ENCODE measurements around the gene ADARB1. TPM values are rescaled to one million over a fixed set of nuclear protein-coding genes. Genes with fewer than 3 reads are reported as not detected.
A peak's percentile ranks its signal among the peaks of the same experiment; 100 is the strongest.

Gene ADARB1
- total and polyA plus RNA-seq, 2 donors (not counting 1 experiment from before 2014, with no cell fraction given): 17.1 to 33.3 TPM

GRCh38 chr21:45060089-45060488 is 14.3 kb upstream of the ADARB1 start:
- peaks cover 0 to 16% (median under 1%) of the 10 kb centered on the region in 4 experiments for H3K27me3 ChIP-seq (replicated peaks in 1 of 4; ENCODE audit: control extremely low read depth in 1 of 4, control insufficient read depth in 3 of 4, insufficient read depth in 4 of 4, low read length in 3 of 4)
- H3K4me3 Mint-ChIP-seq: no peak overlapping the region
- ChIA-PET POLR2A (no interaction called here), CTCF (interaction anchor here (0.9 to 1.1 kb wide), 2 partner anchors 78 to 80 kb away, joined by 3 read pairs; no protein-coding TSS in a partner anchor)
- no peaks in the 10 kb centered on the region for H3K4me1 ChIP-seq (ENCODE audit: control insufficient read depth in 2 of 2, insufficient read depth in 2 of 2, low read length in 2 of 2)
- no peak overlapping the region for H3K4me2 ChIP-seq (replicated peaks; ENCODE audit: low read depth, low read length, poor library complexity, severe bottlenecking)
- intact Hi-C loops (cut with micrococcal nuclease): no loop called here
- peaks cover 20% of the 10 kb centered on the region for H3K27me3 Mint-ChIP-seq
- H4K20me1 ChIP-seq (ENCODE audit: control insufficient read depth, insufficient read depth, low read length, poor library complexity, severe bottlenecking): no peaks in the 10 kb centered on the region
- H3K36me3 ChIP-seq (replicated peaks in 1 of 2; ENCODE audit: control extremely low read depth in 1 of 2, control insufficient read depth in 1 of 2, extremely low read depth in 1 of 2, insufficient read depth in 2 of 2, low read length in 1 of 2): no peaks in the 10 kb centered on the region
- no peak for DNase-seq
- peaks cover 0 to 4% (median 0%) of the 10 kb centered on the region in 3 donors for H3K9me3 ChIP-seq (ENCODE audit: control extremely low read depth in 1 of 3, control insufficient read depth in 2 of 3, insufficient read depth in 1 of 3, low read length in 2 of 3)
- H3K9me3 Mint-ChIP-seq (ENCODE audit: insufficient read depth): no peaks in the 10 kb centered on the region
- 95% methylated on average over 8 of the region's 8 CpGs for WGBS (ENCODE audit: insufficient coverage)
- no peak overlapping the region for H3K27ac ChIP-seq (ENCODE audit: low read length in 2 of 2)
- peak overlapping the region; percentile 15 for H3K27ac Mint-ChIP-seq
- no peaks in the 10 kb centered on the region for H3K79me2 ChIP-seq (ENCODE audit: control insufficient read depth, insufficient read depth, low read length)
- no peak overlapping the region for H3K4me3 ChIP-seq (ENCODE audit: control extremely low read depth in 1 of 5, extremely low read depth in 1 of 5, insufficient read depth in 1 of 5, low read depth in 2 of 5, low read length in 4 of 5)
- no peaks in the 10 kb centered on the region for H3K4me1 Mint-ChIP-seq
- H2AFZ ChIP-seq (ENCODE audit: insufficient read depth, low read depth, low read length, poor library complexity, severe bottlenecking): no peak overlapping the region
- TF ChIP-seq CTCF (IDR thresholded peaks at IDR 0.05) (no peak), EZH2 (IDR thresholded peaks at IDR 0.05; ENCODE audit: borderline replicate concordance, insufficient read depth, low read depth, low read length, poor library complexity, severe bottlenecking) (no peak)
- no peak overlapping the region for H3K9ac ChIP-seq (ENCODE audit: low read length)
- ATAC-seq (ENCODE audit: low read depth): no peak

GRCh38 chr21:45060675-45061311 is 13.6 kb upstream of the ADARB1 start:
- DNase-seq (no peak), ATAC-seq (ENCODE audit: low read depth) (no peak)
- H4K20me1 ChIP-seq (ENCODE audit: control insufficient read depth, insufficient read depth, low read length, poor library complexity, severe bottlenecking): no peaks in the 10 kb centered on the region
- H3K27ac Mint-ChIP-seq: no peak overlapping the region
- H3K9me3 Mint-ChIP-seq (ENCODE audit: insufficient read depth): no peaks in the 10 kb centered on the region
- H3K4me3 ChIP-seq (ENCODE audit: control extremely low read depth in 1 of 5, extremely low read depth in 1 of 5, insufficient read depth in 1 of 5, low read depth in 2 of 5, low read length in 4 of 5): no peak overlapping the region
- no peak overlapping the region for H3K4me3 Mint-ChIP-seq
- peaks cover 0 to 4% (median 0%) of the 10 kb centered on the region in 3 donors for H3K9me3 ChIP-seq (ENCODE audit: control extremely low read depth in 1 of 3, control insufficient read depth in 2 of 3, insufficient read depth in 1 of 3, low read length in 2 of 3)
- intact Hi-C loops (cut with micrococcal nuclease): no loop called here
- no peak for TF ChIP-seq CTCF (IDR thresholded peaks at IDR 0.05)
- no peak for TF ChIP-seq EZH2 (IDR thresholded peaks at IDR 0.05; ENCODE audit: borderline replicate concordance, insufficient read depth, low read depth, low read length, poor library complexity, severe bottlenecking)
- no peak overlapping the region for H3K4me2 ChIP-seq (replicated peaks; ENCODE audit: low read depth, low read length, poor library complexity, severe bottlenecking)
- H3K79me2 ChIP-seq (ENCODE audit: control insufficient read depth, insufficient read depth, low read length): no peaks in the 10 kb centered on the region
- ChIA-PET CTCF (interaction anchor here (0.9 to 1.3 kb wide), 2 partner anchors 68 to 79 kb away, joined by 3 to 4 read pairs; no protein-coding TSS in a partner anchor), POLR2A (no interaction called here)
- no peak overlapping the region for H3K9ac ChIP-seq (ENCODE audit: low read length)
- no peaks in the 10 kb centered on the region for H3K36me3 ChIP-seq (replicated peaks in 1 of 2; ENCODE audit: control extremely low read depth in 1 of 2, control insufficient read depth in 1 of 2, extremely low read depth in 1 of 2, insufficient read depth in 2 of 2, low read length in 1 of 2)
- no peaks in the 10 kb centered on the region for H3K4me1 Mint-ChIP-seq
- H3K27me3 ChIP-seq (replicated peaks in 1 of 4; ENCODE audit: control extremely low read depth in 1 of 4, control insufficient read depth in 3 of 4, insufficient read depth in 4 of 4, low read length in 3 of 4): peaks cover 0 to 13% (median 0%) of the 10 kb centered on the region in 4 experiments
- H3K27ac ChIP-seq (ENCODE audit: low read length in 2 of 2): no peak overlapping the region
- H3K4me1 ChIP-seq (ENCODE audit: control insufficient read depth in 2 of 2, insufficient read depth in 2 of 2, low read length in 2 of 2): no peaks in the 10 kb centered on the region
- WGBS (ENCODE audit: insufficient coverage): 94% methylated on average over 8 of the region's 9 CpGs
- no peak overlapping the region for H2AFZ ChIP-seq (ENCODE audit: insufficient read depth, low read depth, low read length, poor library complexity, severe bottlenecking)
- peaks cover 20% of the 10 kb centered on the region for H3K27me3 Mint-ChIP-seq

Measured in B cell (primary cell).